Kidney epithelial cell (primary cell): ENCODE data around the gene PRKRIP1. TPM values are rescaled to one million over a fixed set of nuclear protein-coding genes. Genes with fewer than 3 reads are reported as not detected.
A peak's percentile ranks its signal among the peaks of the same experiment; 100 is the strongest.

ENCODE experiments used
- DNase-seq: peaks from one replicate; pipeline ENCODE4 v3.0.0-alpha.2; 2010; ENCODE audit warnings: low read depth
- H3K27me3 ChIP-seq: 2 replicates; pipeline ENCODE4 v1.6.0; 2011; ENCODE audit warnings: low read length; ENCODE audit not compliant: control insufficient read depth, insufficient read depth
- H3K36me3 ChIP-seq: 2 replicates; pipeline ENCODE4 v1.5.1; 2011; ENCODE audit warnings: low read length; ENCODE audit not compliant: control insufficient read depth, insufficient read depth
- H3K4me3 ChIP-seq: 2 replicates; pipeline ENCODE4 v1.5.1; 2011; ENCODE audit warnings: low read depth, mild to moderate bottlenecking, control low read depth, low read length
- CTCF ChIP-seq: IDR thresholded peaks from 2 replicates; pipeline ENCODE4 v1.5.1; 2011; ENCODE audit warnings: mild to moderate bottlenecking, moderate library complexity, low read length, control low read depth, inconsistent platforms; ENCODE audit not compliant: insufficient read depth, poor library complexity, severe bottlenecking
- total RNA-seq: library from RNA; depleted of rRNA; stranded (reverse); fragments of >200 nt; gene quantifications from 2 replicates; pipeline ENCODE4 v1.2.3, GENCODE V29; 2015

PRKRIP1 gene
- total RNA-seq, 1 donor from 2014 or later: 25.3 TPM

- Histone ChIP-seq H3K4me3 (no peak overlapping the region), H3K27me3 (no peaks in the 10 kb centered on the region), H3K36me3 (peaks cover 5% of the 10 kb centered on the region)
- DNase-seq: no peak
- TF ChIP-seq CTCF: no peak
These were observed 60.2 kb downstream of the PRKRIP1 start for GRCh38 chr7:102456327-102456726.

- no peak for TF ChIP-seq CTCF
- DNase-seq: no peak
- Histone ChIP-seq H3K27me3 (no peaks in the 10 kb centered on the region), H3K36me3 (peaks cover 5% of the 10 kb centered on the region), H3K4me3 (no peak overlapping the region)
These were observed 61.3 kb downstream of the PRKRIP1 start for GRCh38 chr7:102457352-102457924.

GRCh38 chr7:102459221-102459844, 63.2 kb downstream of the PRKRIP1 start:
- Histone ChIP-seq H3K36me3 (peaks cover 5% of the 10 kb centered on the region), H3K4me3 (no peak overlapping the region), H3K27me3 (no peaks in the 10 kb centered on the region)
- no peak for TF ChIP-seq CTCF
- no peak for DNase-seq

GRCh38 chr7:102460467-102460866, 64.3 kb downstream of the PRKRIP1 start:
- DNase-seq: no peak
- no peak for TF ChIP-seq CTCF
- Histone ChIP-seq H3K4me3 (no peak overlapping the region), H3K27me3 (no peaks in the 10 kb centered on the region), H3K36me3 (peaks cover 5% of the 10 kb centered on the region)

- peaks cover 3% of the 10 kb centered on the region for H3K36me3 ChIP-seq
- no peak for TF ChIP-seq CTCF
- H3K27me3 ChIP-seq: no peaks in the 10 kb centered on the region
- no peak for DNase-seq
- H3K4me3 ChIP-seq: peak overlapping the region; percentile 68
These were observed 67.8 kb downstream of the PRKRIP1 start for GRCh38 chr7:102463841-102464576.
